GM12864 (cell line): ENCODE measurements around the gene SLMAP.

Experiments used
- DNase-seq: peaks from one replicate; pipeline ENCODE4 v3.0.0-alpha.2; 2011; ENCODE audit warnings: low read depth
- H3K4me3 ChIP-seq: 2 replicates; pipeline ENCODE4 v1.5.1; 2011; ENCODE audit warnings: mild to moderate bottlenecking, low read depth, low read length, control low read depth
- TF ChIP-seq, protein P1 (sequence below): IDR thresholded peaks from 2 replicates; pipeline ENCODE4 v1.5.1; 2011; ENCODE audit warnings: low read depth, mild to moderate bottlenecking, moderate library complexity, low read length, control low read depth, inconsistent platforms; ENCODE audit errors: missing control alignments

Gene SLMAP

DNA sequence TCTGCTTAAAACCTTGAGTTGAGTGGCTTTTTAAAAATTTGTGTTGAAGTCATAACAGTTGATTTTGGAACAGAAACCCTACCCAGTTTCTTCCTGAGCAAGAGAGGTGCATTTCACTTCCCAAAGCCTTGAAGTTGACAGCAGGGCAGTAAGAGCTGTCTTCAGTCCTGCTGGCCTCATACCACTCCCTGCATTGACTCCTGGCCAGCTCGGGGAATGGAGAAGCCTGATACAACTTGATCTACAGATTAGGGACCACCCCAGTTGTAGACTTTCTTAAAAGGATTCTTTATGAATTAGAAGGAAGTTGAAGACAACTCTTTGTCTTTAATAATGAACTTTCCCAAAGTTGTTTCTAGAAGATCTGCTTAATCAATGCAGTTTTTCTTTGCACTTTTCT lies 161.5 kb downstream of the SLMAP start:
- TF ChIP-seq, protein P1, sequence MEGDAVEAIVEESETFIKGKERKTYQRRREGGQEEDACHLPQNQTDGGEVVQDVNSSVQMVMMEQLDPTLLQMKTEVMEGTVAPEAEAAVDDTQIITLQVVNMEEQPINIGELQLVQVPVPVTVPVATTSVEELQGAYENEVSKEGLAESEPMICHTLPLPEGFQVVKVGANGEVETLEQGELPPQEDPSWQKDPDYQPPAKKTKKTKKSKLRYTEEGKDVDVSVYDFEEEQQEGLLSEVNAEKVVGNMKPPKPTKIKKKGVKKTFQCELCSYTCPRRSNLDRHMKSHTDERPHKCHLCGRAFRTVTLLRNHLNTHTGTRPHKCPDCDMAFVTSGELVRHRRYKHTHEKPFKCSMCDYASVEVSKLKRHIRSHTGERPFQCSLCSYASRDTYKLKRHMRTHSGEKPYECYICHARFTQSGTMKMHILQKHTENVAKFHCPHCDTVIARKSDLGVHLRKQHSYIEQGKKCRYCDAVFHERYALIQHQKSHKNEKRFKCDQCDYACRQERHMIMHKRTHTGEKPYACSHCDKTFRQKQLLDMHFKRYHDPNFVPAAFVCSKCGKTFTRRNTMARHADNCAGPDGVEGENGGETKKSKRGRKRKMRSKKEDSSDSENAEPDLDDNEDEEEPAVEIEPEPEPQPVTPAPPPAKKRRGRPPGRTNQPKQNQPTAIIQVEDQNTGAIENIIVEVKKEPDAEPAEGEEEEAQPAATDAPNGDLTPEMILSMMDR: no peak
- DNase-seq: no peak
- no peak overlapping the region for H3K4me3 ChIP-seq

DNA sequence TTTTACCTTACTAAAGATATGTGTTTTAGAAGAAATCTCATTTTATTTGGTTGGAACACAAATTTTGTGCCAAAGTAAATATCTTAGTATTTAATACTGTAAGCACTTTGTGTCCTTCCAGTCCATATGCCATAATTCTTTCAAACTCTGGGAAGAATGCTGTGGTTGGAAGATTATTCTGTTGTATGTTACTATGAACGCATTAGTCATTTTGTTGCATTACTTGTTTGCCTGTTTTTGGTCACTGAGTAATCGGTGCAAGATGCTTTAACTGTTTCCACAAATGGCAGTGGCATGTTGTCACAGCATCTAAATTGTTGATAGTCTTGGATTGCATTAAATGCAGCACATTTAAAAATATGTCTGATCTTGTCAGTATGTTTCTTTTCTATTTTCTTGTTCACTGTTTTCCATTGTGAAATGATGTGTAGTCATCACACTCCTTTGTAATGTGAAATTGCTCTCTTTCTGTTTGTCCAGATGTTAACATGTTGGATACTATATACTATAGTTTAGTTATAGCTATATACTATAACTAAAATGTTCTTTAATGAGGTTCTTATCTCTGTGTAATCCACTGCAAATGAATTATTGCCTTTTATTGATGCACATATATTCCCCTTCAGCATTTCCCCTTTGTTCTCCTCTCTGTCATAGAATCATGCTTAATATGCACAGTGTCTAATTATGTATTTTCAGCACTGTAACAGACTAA lies 162.2 kb downstream of the SLMAP start:
- DNase-seq: no peak
- TF ChIP-seq, protein P1: no peak

DNA sequence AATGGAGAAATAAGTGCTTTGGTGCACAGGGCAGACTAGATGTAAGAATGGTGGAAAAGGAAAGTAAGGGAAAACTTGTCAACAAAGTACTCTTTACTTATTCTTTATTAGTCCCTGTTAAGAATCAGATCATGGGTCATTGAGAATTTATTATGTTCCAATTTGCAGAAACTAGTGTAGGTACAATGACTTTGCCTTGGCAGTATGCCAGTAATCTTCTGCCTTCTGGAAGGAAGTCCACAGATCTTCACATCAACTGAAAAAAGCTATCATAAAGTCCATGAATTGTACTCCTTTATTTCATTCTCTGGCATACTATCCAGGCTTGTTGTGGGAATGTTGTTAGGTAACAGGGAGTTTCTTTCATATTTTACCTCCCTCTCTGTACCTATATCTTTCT lies 163.9 kb downstream of the SLMAP start:
- TF ChIP-seq, protein P1: no peak
- H3K4me3 ChIP-seq: no peak overlapping the region
- no peak for DNase-seq

More for the DNA sequence above, 162.2 kb downstream of the SLMAP start:
- H3K4me3 ChIP-seq: no peak overlapping the region

DNA sequence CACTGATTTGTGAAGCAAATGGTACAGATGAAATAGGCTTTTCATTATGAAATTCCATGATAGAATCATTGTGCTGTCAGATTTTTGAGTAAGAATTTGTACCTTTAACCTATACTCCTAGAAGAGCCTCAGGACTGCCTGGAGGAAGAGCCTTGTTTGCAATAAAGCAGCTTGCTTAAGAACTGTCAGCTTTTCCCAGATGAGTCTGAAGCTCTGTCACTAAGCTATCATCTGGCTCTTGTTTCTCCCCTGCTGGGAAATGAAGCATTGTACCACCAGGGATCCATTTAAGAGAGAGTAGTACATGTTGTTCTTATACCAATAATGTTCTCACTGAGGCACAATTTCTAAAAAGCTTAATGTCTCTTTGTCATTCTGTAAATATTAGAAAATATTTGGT lies 167.0 kb downstream of the SLMAP start:
- TF ChIP-seq, protein P1: no peak

DNA sequence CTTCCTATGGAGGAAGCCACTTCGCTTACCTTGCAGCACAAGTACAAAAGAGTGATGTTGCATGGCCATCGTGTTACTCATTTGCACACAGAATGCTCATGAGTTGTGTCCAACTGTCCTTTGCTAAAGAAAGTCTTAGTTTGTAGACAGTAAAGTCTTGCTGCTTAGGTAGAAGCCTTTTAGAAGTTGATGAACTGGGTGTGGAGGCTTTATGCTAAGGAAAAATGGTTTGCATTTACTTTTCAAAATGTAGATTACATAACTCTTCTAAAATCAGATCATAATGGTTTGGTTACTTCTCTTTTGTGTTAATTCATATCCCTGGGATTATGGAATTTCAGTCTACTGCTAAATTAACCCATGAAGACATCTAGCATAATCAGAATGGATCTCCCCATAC lies 167.6 kb downstream of the SLMAP start:
- TF ChIP-seq, protein P1: no peak
- DNase-seq: no peak
- no peak overlapping the region for H3K4me3 ChIP-seq

More for the DNA sequence above, 167.0 kb downstream of the SLMAP start:
- H3K4me3 ChIP-seq: no peak overlapping the region
- DNase-seq: no peak

DNA sequence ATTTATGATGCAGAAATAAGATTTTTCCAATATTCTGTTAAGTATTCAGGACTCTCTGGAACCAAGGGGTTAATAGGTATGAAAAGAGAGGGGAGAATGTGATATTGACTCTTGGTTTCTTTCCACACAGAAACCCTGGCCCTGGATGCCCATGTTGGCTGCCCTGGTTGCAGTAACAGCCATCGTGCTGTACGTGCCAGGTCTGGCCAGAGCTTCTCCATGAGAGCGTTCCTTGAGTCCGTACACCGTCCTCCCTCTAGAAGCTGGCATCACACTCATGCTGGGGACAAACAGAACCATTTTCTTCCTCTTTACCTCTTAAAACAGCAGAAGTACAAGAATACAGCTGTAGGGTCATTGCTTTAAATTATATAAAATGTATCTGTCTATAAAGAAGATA lies 171.1 kb downstream of the SLMAP start:
- H3K4me3 ChIP-seq: no peak overlapping the region

More for the DNA sequence above, 171.1 kb downstream of the SLMAP start:
- no peak for DNase-seq
- TF ChIP-seq, protein P1: no peak
